OCI-LY3 (cell line): Measurements from ENCODE around the gene ASB1.
"Not testable (repeated sequence)": the region's sequence is repeated elsewhere in the genome, so short reads cannot be mapped to it uniquely, and the experiment has no call there.

Experiments
- H2AFZ ChIP-seq: fragments of 200-600, 300-600 bp; shearing (Covaris generic); 2 replicates; pipeline ENCODE4 v1.6.0; 2014; ENCODE audit warnings: antibody characterized with exemption, low read depth, low read length
- H3K27ac ChIP-seq: fragments of 200-600, 300-600 bp; sonication (generic); 2 replicates; pipeline ENCODE4 v1.5.1; 2014; ENCODE audit warnings: mild to moderate bottlenecking, low read length, moderate library complexity, mixed read lengths
- H3K27me3 ChIP-seq: fragments of 200-600, 300-600 bp; sonication (generic); 2 replicates; pipeline ENCODE4 v1.6.1; 2014; ENCODE audit warnings: low read depth, low read length, mixed read lengths
- H3K36me3 ChIP-seq: fragments of 200-600, 300-600 bp; sonication (generic); replicated peaks from 2 replicates; pipeline ENCODE3; 2014; ENCODE audit warnings: low read depth, low read length, mixed read lengths
- H3K4me1 ChIP-seq: fragments of 300-600, 200-600 bp; sonication (generic); 2 replicates; pipeline ENCODE4 v1.6.1; 2014; ENCODE audit warnings: low read length, mixed read lengths
- H3K4me2 ChIP-seq: fragments of 200-600, 300-600 bp; sonication (generic); 2 replicates; pipeline ENCODE4 v1.6.1; 2014; ENCODE audit warnings: low read length, mixed read lengths
- H3K4me3 ChIP-seq: fragments of 300-600, 200-600 bp; sonication (generic); 2 replicates; pipeline ENCODE4 v1.5.1; 2014; ENCODE audit warnings: antibody characterized with exemption, mild to moderate bottlenecking, low read length, moderate library complexity
- H3K79me2 ChIP-seq: fragments of 300-600, 200-600 bp; shearing (Covaris generic); 2 replicates; pipeline ENCODE4 v1.6.1; 2014; ENCODE audit warnings: mild to moderate bottlenecking, low read length, mixed read lengths
- H3K9ac ChIP-seq: fragments of 300-600, 200-600 bp; shearing (Covaris generic); 2 replicates; pipeline ENCODE4 v1.6.0; 2014; ENCODE audit warnings: mild to moderate bottlenecking, low read length, moderate library complexity
- H3K9me3 ChIP-seq: fragments of 200-600, 300-600 bp; shearing (Covaris generic); 2 replicates; pipeline ENCODE4 v1.6.1; 2014; ENCODE audit warnings: low read length, mixed read lengths; ENCODE audit not compliant: insufficient read depth
- H4K20me1 ChIP-seq: fragments of 200-600, 300-600 bp; sonication (generic); 2 replicates; pipeline ENCODE4 v1.6.1; 2016; ENCODE audit warnings: low read length, mixed read lengths; ENCODE audit not compliant: insufficient read depth
- EZH2phosphoT487 ChIP-seq: fragments of 200-600 bp; shearing (Covaris generic); IDR thresholded peaks from 2 replicates; pipeline ENCODE4 v1.6.1; 2018; ENCODE audit warnings: antibody characterized with exemption, mixed run types, low read depth
- TF ChIP-seq, protein P1 (sequence below): fragments of 200-600, 300-600 bp; sonication (generic); IDR thresholded peaks from 2 replicates; pipeline ENCODE4 v1.5.1; 2014; ENCODE audit warnings: antibody characterized with exemption, low read length, low read depth

The ASB1 gene

DNA sequence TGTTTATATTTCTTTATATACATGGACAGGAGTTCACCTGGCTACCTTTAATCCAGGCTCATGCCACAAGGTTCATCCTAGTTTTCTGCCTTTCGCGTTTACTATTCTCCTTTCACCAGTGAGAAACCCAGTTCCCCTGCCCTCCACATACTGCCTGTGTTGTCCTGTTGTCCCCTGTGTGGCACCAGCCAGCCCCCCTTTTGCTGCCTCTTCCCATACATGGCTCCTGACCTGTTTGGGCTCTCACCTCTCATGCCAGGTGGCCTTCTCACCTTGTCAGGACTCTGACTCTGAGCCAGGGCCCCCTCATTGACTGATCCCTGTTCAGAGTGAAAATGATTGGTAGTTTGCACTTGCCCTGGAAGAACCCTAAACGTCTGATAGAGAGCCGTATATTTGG is 13.6 kb downstream of the ASB1 start:
- Histone ChIP-seq H3K79me2 (peaks cover 33% of the 10 kb centered on the region), H3K4me2 (no peak overlapping the region), H3K27ac (no peak overlapping the region), H3K36me3 (peaks cover 13% of the 10 kb centered on the region), H3K4me1 (no peaks in the 10 kb centered on the region), H4K20me1 (no peaks in the 10 kb centered on the region), H3K27me3 (no peaks in the 10 kb centered on the region), H3K9ac (no peak overlapping the region), H2AFZ (no peak overlapping the region), H3K9me3 (no peaks in the 10 kb centered on the region), H3K4me3 (no peak overlapping the region)
- TF ChIP-seq, protein P1, sequence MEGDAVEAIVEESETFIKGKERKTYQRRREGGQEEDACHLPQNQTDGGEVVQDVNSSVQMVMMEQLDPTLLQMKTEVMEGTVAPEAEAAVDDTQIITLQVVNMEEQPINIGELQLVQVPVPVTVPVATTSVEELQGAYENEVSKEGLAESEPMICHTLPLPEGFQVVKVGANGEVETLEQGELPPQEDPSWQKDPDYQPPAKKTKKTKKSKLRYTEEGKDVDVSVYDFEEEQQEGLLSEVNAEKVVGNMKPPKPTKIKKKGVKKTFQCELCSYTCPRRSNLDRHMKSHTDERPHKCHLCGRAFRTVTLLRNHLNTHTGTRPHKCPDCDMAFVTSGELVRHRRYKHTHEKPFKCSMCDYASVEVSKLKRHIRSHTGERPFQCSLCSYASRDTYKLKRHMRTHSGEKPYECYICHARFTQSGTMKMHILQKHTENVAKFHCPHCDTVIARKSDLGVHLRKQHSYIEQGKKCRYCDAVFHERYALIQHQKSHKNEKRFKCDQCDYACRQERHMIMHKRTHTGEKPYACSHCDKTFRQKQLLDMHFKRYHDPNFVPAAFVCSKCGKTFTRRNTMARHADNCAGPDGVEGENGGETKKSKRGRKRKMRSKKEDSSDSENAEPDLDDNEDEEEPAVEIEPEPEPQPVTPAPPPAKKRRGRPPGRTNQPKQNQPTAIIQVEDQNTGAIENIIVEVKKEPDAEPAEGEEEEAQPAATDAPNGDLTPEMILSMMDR = no peak
- no peak for TF ChIP-seq EZH2phosphoT487

DNA sequence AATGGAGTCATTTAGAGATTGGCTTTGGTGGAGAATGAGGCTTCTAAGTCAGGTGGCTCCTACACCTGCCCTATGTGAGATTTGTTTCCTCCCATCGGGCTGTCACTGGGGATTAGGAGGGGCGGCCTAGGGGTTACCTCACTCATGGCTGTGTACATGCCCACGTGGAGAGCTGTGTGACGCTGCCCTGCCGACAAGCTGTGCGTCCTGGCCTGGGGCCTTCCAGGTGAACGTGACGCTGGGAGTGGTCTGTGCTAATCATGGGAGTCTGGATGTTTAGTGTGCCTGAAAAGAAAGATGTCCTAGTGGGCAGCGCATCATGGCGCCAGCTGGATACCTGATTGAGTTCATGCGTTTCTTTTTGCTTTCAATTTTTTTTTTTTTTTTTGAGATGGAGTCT is 14.0 kb downstream of the ASB1 start:
- Histone ChIP-seq H3K4me1 (no peaks in the 10 kb centered on the region), H3K36me3 (peaks cover 17% of the 10 kb centered on the region)

DNA sequence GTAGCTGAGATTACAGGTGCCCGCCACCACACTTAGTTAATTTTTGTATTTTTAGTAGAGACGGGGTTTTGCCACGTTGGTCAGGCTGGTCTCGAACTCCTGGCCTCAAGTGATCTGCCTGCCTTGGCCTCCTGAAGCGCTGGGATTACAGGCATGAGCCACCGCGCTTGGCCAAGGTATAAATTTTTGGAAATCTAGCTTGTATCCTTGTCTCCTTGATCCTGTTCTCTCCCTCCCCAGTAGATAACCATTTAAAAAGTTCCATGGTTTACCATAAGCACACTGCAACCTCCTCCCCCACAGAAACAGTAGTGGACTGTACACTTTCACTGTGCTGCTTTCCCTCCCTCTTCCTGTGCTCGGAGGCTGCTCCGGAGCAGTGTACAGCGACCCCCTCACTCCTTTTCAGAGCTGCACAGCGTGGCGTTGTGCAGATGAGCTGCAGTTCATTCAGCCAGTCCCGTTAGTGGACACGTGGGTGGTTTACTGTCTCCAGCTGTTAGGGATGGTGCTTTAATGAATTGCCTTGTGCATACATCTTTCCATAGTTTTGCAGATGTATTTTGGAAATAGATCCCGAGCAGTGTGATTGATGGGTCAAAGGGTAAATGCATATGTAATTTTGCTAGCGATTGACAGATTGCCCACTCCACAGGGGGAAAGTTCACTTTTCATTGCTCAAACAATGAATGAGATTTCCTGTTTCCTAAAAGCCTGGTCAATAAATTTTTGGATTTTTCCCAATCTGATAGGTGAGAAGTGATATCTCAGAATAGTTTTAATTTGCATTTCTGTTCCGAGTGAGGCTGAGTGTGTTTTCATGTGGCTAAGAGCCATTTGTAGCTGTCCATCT is 14.8 kb downstream of the ASB1 start:
- no peaks in the 10 kb centered on the region for H3K9me3 ChIP-seq
- no peaks in the 10 kb centered on the region for H4K20me1 ChIP-seq
- no peak overlapping the region for H3K4me2 ChIP-seq
- H2AFZ ChIP-seq = no peak overlapping the region
- H3K27ac ChIP-seq = no peak overlapping the region
- H3K79me2 ChIP-seq = peaks cover 33% of the 10 kb centered on the region
- no peaks in the 10 kb centered on the region for H3K27me3 ChIP-seq
- peaks cover 19% of the 10 kb centered on the region for H3K36me3 ChIP-seq
- TF ChIP-seq EZH2phosphoT487 = no peak
- TF ChIP-seq, protein P1 = no peak
- H3K9ac ChIP-seq = no peak overlapping the region
- H3K4me1 ChIP-seq = no peaks in the 10 kb centered on the region
- no peak overlapping the region for H3K4me3 ChIP-seq

More for the DNA sequence above, 14.0 kb downstream of the ASB1 start:
- H3K27me3 ChIP-seq = no peaks in the 10 kb centered on the region
- TF ChIP-seq, protein P1 = no peak
- TF ChIP-seq EZH2phosphoT487 = no peak
- H3K4me3 ChIP-seq = no peak overlapping the region
- no peak overlapping the region for H2AFZ ChIP-seq
- H3K79me2 ChIP-seq = peaks cover 33% of the 10 kb centered on the region
- no peak overlapping the region for H3K4me2 ChIP-seq
- no peak overlapping the region for H3K27ac ChIP-seq
- H4K20me1 ChIP-seq = no peaks in the 10 kb centered on the region
- no peak overlapping the region for H3K9ac ChIP-seq
- no peaks in the 10 kb centered on the region for H3K9me3 ChIP-seq

DNA sequence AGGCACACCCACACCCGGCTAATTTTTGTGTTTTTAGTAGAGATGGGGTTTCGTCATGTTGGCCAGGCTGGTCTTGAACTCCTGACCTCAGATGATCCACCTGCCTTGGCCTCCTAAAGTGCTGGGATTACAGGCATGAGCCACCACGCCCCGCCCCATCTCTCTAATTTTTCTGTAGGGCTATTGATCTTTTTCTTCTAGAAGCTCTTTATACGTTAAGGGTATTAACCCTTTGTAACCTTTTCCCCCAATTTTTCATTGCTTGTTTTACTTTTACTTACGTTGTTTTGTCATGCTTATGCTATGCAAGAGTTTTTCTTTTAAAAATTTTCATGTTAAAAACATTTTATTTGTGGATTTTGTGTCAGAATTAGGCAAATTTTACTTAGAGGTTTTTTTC is 15.5 kb downstream of the ASB1 start:
- not testable (repeated sequence) for H3K4me3 ChIP-seq, H3K9ac ChIP-seq, H3K27me3 ChIP-seq, H3K27ac ChIP-seq, H4K20me1 ChIP-seq, H3K4me2 ChIP-seq, H3K4me1 ChIP-seq, H2AFZ ChIP-seq, H3K9me3 ChIP-seq
- peaks cover 33% of the 10 kb centered on the region for H3K79me2 ChIP-seq
- peaks cover 19% of the 10 kb centered on the region for H3K36me3 ChIP-seq
